HCT116 (cell line): ENCODE results near the gene HYKK. TPM values are rescaled to one million over a fixed set of nuclear protein-coding genes. Genes with fewer than 3 reads are reported as not detected.

Experiments
- ATAC-seq: fragments of 200-7000 bp; cut with Tn5 transposase; 2 replicates; pipeline ENCODE4 v1.9.1; 2020; ENCODE audit warnings: mild to moderate bottlenecking, moderate library complexity
- BruUV-seq: library from RNA; stranded (reverse); fragments of 400-500 nt; replicated peaks from 2 replicates; lab custom pipeline; 2021; lab: Mats Ljungman, UMichigan
- CTCF ChIA-PET: fragments of 300-600 bp; sonication (Branson Sonifier 250); formaldehyde crosslinking; loops from one replicate; lab custom pipeline; 2021; ENCODE audit warnings: antibody characterized with exemption; lab: Charles Lee
- POLR2A ChIA-PET: fragments of 300-600, 350-600 bp; sonication (Branson Sonifier 250); formaldehyde crosslinking; loops from one replicate; lab custom pipeline; 2021; ENCODE audit warnings: antibody characterized with exemption; lab: Charles Lee
- RAD21 ChIA-PET, 2 experiments: fragments of 300-600 bp; sonication (Branson Sonifier 250); formaldehyde crosslinking; loops; one replicate each; lab custom pipeline; 2023; ENCODE audit warnings: low total read pairs in 2 of 2; ENCODE audit not compliant: uncharacterized antibody in 2 of 2, unreplicated experiment in 2 of 2, low non-redundant PET in 1 of 2; lab: Charles Lee
- DNase-seq: peaks from one replicate; pipeline ENCODE4 v3.0.0-alpha.2; 2010; ENCODE audit warnings: low read depth, low spot score
- H2AFZ ChIP-seq: fragments of 200-600 bp; shearing (Covaris generic), sonication (generic); 2 replicates; pipeline ENCODE4 v1.6.1; 2017; ENCODE audit warnings: low read depth, mixed run types, mixed read lengths, antibody characterized with exemption, low read length; ENCODE audit not compliant: poor library complexity, severe bottlenecking
- H3K27ac ChIP-seq: 2 replicates; pipeline ENCODE4 v1.5.1; 2012; ENCODE audit warnings: low read depth, low read length
- H3K27me3 ChIP-seq: fragments of 200-600 bp; sonication (generic); 2 replicates; pipeline ENCODE4 v1.6.1; 2016; ENCODE audit warnings: mixed run types, low read length, mixed read lengths; ENCODE audit not compliant: insufficient read depth
- H3K36me3 ChIP-seq, 2 experiments: fragments of 200-500 bp in 1 of 2; fragments of 200-600 bp in 1 of 2; sonication (Bioruptor generic) in 1 of 2; sonication (generic) in 1 of 2; 2 replicates each; pipeline versions ENCODE4 v1.5.1 to v1.6.1; 2014 to 2016; ENCODE audit warnings: low read length in 2 of 2, inconsistent platforms in 1 of 2, mixed read lengths in 1 of 2, mixed run types in 1 of 2; ENCODE audit not compliant: insufficient read depth in 2 of 2, control insufficient read depth in 1 of 2
- H3K4me1 ChIP-seq, 2 experiments: fragments of 200-600 bp in 1 of 2; sonication (generic) in 1 of 2; 2 replicates each; pipeline versions ENCODE4 v1.5.1 to v1.6.1; 2012 to 2017; ENCODE audit warnings: low read length in 2 of 2, inconsistent platforms in 1 of 2, mild to moderate bottlenecking in 1 of 2, mixed read lengths in 1 of 2, mixed run types in 1 of 2, moderate library complexity in 1 of 2; ENCODE audit not compliant: insufficient read depth in 2 of 2, control insufficient read depth in 1 of 2
- H3K4me2 ChIP-seq: fragments of 200-600 bp; sonication (generic); 2 replicates; pipeline ENCODE4 v1.6.1; 2017; ENCODE audit warnings: mixed run types, low read length, mixed read lengths
- H3K4me3 ChIP-seq, 2 experiments: fragments of 200-600 bp in 1 of 2; sonication (generic) in 1 of 2; replicated peaks in 1 of 2; 2 replicates each; pipeline ENCODE4 v1.5.1; 2011 to 2016; ENCODE audit warnings: low read length in 2 of 2, control low read depth in 1 of 2, low read depth in 1 of 2, mild to moderate bottlenecking in 1 of 2, mixed read lengths in 1 of 2, mixed run types in 1 of 2
- H3K79me2 ChIP-seq: fragments of 200-600 bp; sonication (generic); 2 replicates; pipeline ENCODE4 v1.6.1; 2017; ENCODE audit warnings: mild to moderate bottlenecking, mixed run types, low read length, moderate library complexity, mixed read lengths; ENCODE audit not compliant: insufficient read depth
- H3K9ac ChIP-seq: fragments of 200-600 bp; sonication (generic); 2 replicates; pipeline ENCODE4 v1.6.1; 2016; ENCODE audit warnings: low read length, mixed read lengths
- H3K9me2 ChIP-seq: fragments of 200-600 bp; sonication (generic), shearing (Covaris generic); 2 replicates; pipeline ENCODE4 v1.6.1; 2017; ENCODE audit warnings: mixed run types, mild to moderate bottlenecking, moderate library complexity; ENCODE audit not compliant: insufficient read depth
- H3K9me3 ChIP-seq, 2 experiments: fragments of 200-500 bp in 1 of 2; fragments of 200-600 bp in 1 of 2; sonication (Bioruptor generic) in 1 of 2; sonication (generic) in 1 of 2; 2 replicates each; pipeline ENCODE4 v1.6.1; 2014 to 2017; ENCODE audit warnings: low read length in 2 of 2, mixed read lengths in 2 of 2, inconsistent platforms in 1 of 2, low read depth in 1 of 2, mild to moderate bottlenecking in 1 of 2, mixed run types in 1 of 2, moderate library complexity in 1 of 2; ENCODE audit not compliant: control insufficient read depth in 1 of 2, insufficient read depth in 1 of 2
- H4K20me1 ChIP-seq: fragments of 200-600 bp; sonication (generic), shearing (Covaris generic); 2 replicates; pipeline ENCODE4 v1.6.1; 2017; ENCODE audit warnings: mixed run types, mild to moderate bottlenecking, moderate library complexity; ENCODE audit not compliant: insufficient read depth
- EGR1 ChIP-seq: IDR thresholded peaks from 2 replicates; pipeline ENCODE4 v1.6.1; 2012; ENCODE audit warnings: low read depth
- ELF1 ChIP-seq: IDR thresholded peaks from 2 replicates; pipeline ENCODE4 v1.6.1; 2012; ENCODE audit warnings: low read depth, borderline replicate concordance
- EZH2 ChIP-seq: fragments of 200-600 bp; sonication (generic); IDR thresholded peaks from 2 replicates; pipeline ENCODE4 v1.6.1; 2017; ENCODE audit warnings: antibody characterized with exemption, mixed run types
- EZH2phosphoT487 ChIP-seq: fragments of 200-600 bp; IDR thresholded peaks from 2 replicates; pipeline ENCODE4 v1.6.1; 2018; ENCODE audit warnings: antibody characterized with exemption, borderline replicate concordance
- POLR2A ChIP-seq: IDR thresholded peaks from 2 replicates; pipeline ENCODE4 v1.7.0; 2011; ENCODE audit warnings: borderline replicate concordance; ENCODE audit not compliant: insufficient read depth, insufficient read length; ENCODE audit errors: extremely low read depth
- POLR2AphosphoS5 ChIP-seq: IDR thresholded peaks from 2 replicates; pipeline ENCODE4 v1.6.1; 2011; ENCODE audit warnings: mild to moderate bottlenecking, low read depth, low read length, moderate library complexity
- RAD21 ChIP-seq: IDR thresholded peaks from 2 replicates; pipeline ENCODE4 v1.6.1; 2012; ENCODE audit warnings: low read depth, mild to moderate bottlenecking
- TCF7L2 ChIP-seq: IDR thresholded peaks from 2 replicates; pipeline ENCODE4 v1.7.0; 2011; ENCODE audit warnings: borderline replicate concordance, inconsistent platforms; ENCODE audit not compliant: insufficient read depth, insufficient read length; ENCODE audit errors: extremely low read depth
- YY1 ChIP-seq: IDR thresholded peaks from 2 replicates; pipeline ENCODE4 v1.6.1; 2011; ENCODE audit warnings: low read length, low read depth, moderate library complexity, mild to moderate bottlenecking; ENCODE audit not compliant: insufficient replicate concordance; ENCODE audit errors: extremely low read depth
- ZFX ChIP-seq: fragments of 450-650 bp; IDR thresholded peaks from 2 replicates; pipeline ENCODE4 v1.6.1; 2017
- ZNF274 ChIP-seq: fragments of 200-500 bp; sonication (Bioruptor generic); IDR thresholded peaks from 2 replicates; pipeline ENCODE4 v1.6.1; 2014; ENCODE audit warnings: mild to moderate bottlenecking, low read depth, low read length, inconsistent platforms
- intact Hi-C: fragments of 100-400 bp; cut with micrococcal nuclease; formaldehyde crosslinking; loops from 2 replicates; pipeline ENCODE4 v1.10.0; 2022
- total RNA-seq: library from RNA; stranded (reverse); gene quantifications from one replicate; pipeline ENCODE4 v1.2.1, GENCODE V29; 2021; ENCODE audit not compliant: unreplicated experiment
- TF ChIP-seq, protein P1 (sequence below): IDR thresholded peaks from 2 replicates; pipeline ENCODE4 v1.6.1; 2012; ENCODE audit warnings: low read depth
- TF ChIP-seq, protein P2 (sequence below): IDR thresholded peaks from 2 replicates; pipeline ENCODE4 v1.6.1; 2012
- TF ChIP-seq, protein P3 (sequence below): IDR thresholded peaks from 2 replicates; pipeline ENCODE4 v1.6.1; 2012
- TF ChIP-seq, protein P4 (sequence below): IDR thresholded peaks from 2 replicates; pipeline ENCODE4 v1.6.1; 2011; ENCODE audit warnings: mild to moderate bottlenecking, low read length, moderate library complexity; ENCODE audit not compliant: insufficient replicate concordance; ENCODE audit errors: extremely low read depth

HYKK gene
- total RNA-seq, 1 experiment from 2014 or later = 6.2 TPM

DNA sequence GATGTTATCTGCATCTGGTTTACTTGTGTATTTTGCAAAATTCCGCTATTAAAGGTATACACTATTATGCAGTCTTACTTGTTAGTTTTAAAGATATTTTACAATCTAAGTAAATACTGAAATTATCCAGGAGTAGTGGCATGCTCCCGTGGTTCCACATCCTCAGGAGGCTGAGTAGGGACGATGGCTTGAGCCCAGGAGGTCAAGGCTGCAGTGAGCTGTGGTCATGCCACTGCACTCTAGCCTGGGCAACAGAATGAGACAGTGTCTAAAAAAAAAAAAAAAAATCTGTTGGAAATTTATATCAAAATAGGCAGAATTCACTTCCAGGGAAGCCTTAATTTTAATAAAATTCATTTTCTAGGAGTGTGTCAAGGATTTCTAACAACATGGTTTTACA is 27.7 kb upstream of the HYKK start:
- RAD21 ChIA-PET = no interaction called here
- H3K9me2 ChIP-seq = no peaks in the 10 kb centered on the region
- POLR2A ChIA-PET = no interaction called here
- no peaks in the 10 kb centered on the region for H3K9me3 ChIP-seq
- DNase-seq (no peak), ATAC-seq (no peak)
- no peak overlapping the region for H3K9ac ChIP-seq
- no peak overlapping the region for H3K4me3 ChIP-seq
- no peak overlapping the region for H3K27ac ChIP-seq
- no peak for TF ChIP-seq POLR2AphosphoS5
- H3K27me3 ChIP-seq = no peaks in the 10 kb centered on the region
- H2AFZ ChIP-seq = no peak overlapping the region
- no peaks in the 10 kb centered on the region for H4K20me1 ChIP-seq
- no peaks in the 10 kb centered on the region for H3K4me1 ChIP-seq
- CTCF ChIA-PET = no interaction called here
- intact Hi-C loops = loop anchor here (5.0 kb wide), 1 partner anchor 228 kb away; no protein-coding TSS in a partner anchor
- peaks cover 29 to 49% of the 10 kb centered on the region in 2 experiments; a peak in 3 of 4 replicates for H3K36me3 ChIP-seq
- H3K4me2 ChIP-seq = no peak overlapping the region
- H3K79me2 ChIP-seq = no peaks in the 10 kb centered on the region
- no TSS peak for BruUV-seq

DNA sequence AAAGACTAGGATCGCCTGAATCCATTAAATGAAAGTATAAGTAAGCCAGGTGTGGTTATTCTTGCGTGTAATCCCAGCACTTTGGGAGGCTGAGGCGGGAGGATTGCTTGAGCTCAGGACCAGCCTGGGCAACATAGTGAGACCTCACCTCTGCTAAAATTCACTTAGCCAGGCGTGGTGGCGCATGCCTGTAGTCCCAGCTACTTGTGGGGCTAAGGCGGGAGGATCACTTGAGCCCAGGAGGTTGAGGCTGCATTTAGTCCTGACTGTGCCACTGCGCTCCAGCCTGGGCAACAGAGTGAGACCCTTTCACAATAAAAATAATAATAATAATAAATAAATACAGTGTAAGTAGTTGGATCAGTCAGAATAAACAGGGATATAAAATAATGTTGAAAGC is 25.5 kb upstream of the HYKK start:
- Histone ChIP-seq H3K4me2 (no peak overlapping the region), H4K20me1 (no peaks in the 10 kb centered on the region), H3K4me3 (no peak overlapping the region), H3K36me3 (peaks cover 38 to 52% of the 10 kb centered on the region in 2 experiments; a peak in 3 of 4 replicates), H3K79me2 (no peaks in the 10 kb centered on the region), H3K9ac (no peak overlapping the region), H2AFZ (no peak overlapping the region), H3K4me1 (no peaks in the 10 kb centered on the region), H3K27me3 (no peaks in the 10 kb centered on the region), H3K9me3 (no peaks in the 10 kb centered on the region), H3K27ac (no peak overlapping the region), H3K9me2 (no peaks in the 10 kb centered on the region)
- ChIA-PET POLR2A (no interaction called here), RAD21 (no interaction called here), CTCF (no interaction called here)
- DNase-seq (no peak), ATAC-seq (no peak)
- BruUV-seq = no TSS peak
- intact Hi-C loops = loop anchor here (1.0 to 5.0 kb wide), 2 partner anchors 174 to 225 kb away; no protein-coding TSS in a partner anchor
- no peak for TF ChIP-seq ELF1
- TF ChIP-seq ZNF274 = no peak
- TF ChIP-seq, protein P1, sequence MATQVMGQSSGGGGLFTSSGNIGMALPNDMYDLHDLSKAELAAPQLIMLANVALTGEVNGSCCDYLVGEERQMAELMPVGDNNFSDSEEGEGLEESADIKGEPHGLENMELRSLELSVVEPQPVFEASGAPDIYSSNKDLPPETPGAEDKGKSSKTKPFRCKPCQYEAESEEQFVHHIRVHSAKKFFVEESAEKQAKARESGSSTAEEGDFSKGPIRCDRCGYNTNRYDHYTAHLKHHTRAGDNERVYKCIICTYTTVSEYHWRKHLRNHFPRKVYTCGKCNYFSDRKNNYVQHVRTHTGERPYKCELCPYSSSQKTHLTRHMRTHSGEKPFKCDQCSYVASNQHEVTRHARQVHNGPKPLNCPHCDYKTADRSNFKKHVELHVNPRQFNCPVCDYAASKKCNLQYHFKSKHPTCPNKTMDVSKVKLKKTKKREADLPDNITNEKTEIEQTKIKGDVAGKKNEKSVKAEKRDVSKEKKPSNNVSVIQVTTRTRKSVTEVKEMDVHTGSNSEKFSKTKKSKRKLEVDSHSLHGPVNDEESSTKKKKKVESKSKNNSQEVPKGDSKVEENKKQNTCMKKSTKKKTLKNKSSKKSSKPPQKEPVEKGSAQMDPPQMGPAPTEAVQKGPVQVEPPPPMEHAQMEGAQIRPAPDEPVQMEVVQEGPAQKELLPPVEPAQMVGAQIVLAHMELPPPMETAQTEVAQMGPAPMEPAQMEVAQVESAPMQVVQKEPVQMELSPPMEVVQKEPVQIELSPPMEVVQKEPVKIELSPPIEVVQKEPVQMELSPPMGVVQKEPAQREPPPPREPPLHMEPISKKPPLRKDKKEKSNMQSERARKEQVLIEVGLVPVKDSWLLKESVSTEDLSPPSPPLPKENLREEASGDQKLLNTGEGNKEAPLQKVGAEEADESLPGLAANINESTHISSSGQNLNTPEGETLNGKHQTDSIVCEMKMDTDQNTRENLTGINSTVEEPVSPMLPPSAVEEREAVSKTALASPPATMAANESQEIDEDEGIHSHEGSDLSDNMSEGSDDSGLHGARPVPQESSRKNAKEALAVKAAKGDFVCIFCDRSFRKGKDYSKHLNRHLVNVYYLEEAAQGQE = no peak
- no peak for TF ChIP-seq YY1
- no peak for TF ChIP-seq EZH2phosphoT487
- TF ChIP-seq, protein P2, sequence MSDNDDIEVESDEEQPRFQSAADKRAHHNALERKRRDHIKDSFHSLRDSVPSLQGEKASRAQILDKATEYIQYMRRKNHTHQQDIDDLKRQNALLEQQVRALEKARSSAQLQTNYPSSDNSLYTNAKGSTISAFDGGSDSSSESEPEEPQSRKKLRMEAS = no peak
- TF ChIP-seq POLR2A = no peak
- no peak for TF ChIP-seq EZH2
- no peak for TF ChIP-seq RAD21
- TF ChIP-seq, protein P3, sequence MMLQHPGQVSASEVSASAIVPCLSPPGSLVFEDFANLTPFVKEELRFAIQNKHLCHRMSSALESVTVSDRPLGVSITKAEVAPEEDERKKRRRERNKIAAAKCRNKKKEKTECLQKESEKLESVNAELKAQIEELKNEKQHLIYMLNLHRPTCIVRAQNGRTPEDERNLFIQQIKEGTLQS = no peak
- no peak for TF ChIP-seq ZFX
- TF ChIP-seq TCF7L2 = no peak
- TF ChIP-seq, protein P4, sequence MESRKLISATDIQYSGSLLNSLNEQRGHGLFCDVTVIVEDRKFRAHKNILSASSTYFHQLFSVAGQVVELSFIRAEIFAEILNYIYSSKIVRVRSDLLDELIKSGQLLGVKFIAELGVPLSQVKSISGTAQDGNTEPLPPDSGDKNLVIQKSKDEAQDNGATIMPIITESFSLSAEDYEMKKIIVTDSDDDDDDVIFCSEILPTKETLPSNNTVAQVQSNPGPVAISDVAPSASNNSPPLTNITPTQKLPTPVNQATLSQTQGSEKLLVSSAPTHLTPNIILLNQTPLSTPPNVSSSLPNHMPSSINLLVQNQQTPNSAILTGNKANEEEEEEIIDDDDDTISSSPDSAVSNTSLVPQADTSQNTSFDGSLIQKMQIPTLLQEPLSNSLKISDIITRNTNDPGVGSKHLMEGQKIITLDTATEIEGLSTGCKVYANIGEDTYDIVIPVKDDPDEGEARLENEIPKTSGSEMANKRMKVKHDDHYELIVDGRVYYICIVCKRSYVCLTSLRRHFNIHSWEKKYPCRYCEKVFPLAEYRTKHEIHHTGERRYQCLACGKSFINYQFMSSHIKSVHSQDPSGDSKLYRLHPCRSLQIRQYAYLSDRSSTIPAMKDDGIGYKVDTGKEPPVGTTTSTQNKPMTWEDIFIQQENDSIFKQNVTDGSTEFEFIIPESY = no peak
- no peak for TF ChIP-seq EGR1
- TF ChIP-seq POLR2AphosphoS5 = no peak
